Ecto neural progenitor cell (in vitro differentiated cells): ENCODE data around the gene DLG5.

Experiments
- DNase-seq: peaks from one replicate; pipeline ENCODE4 v3.0.0-alpha.2; 2018; ENCODE audit warnings: low spot score

Gene DLG5

DNA sequence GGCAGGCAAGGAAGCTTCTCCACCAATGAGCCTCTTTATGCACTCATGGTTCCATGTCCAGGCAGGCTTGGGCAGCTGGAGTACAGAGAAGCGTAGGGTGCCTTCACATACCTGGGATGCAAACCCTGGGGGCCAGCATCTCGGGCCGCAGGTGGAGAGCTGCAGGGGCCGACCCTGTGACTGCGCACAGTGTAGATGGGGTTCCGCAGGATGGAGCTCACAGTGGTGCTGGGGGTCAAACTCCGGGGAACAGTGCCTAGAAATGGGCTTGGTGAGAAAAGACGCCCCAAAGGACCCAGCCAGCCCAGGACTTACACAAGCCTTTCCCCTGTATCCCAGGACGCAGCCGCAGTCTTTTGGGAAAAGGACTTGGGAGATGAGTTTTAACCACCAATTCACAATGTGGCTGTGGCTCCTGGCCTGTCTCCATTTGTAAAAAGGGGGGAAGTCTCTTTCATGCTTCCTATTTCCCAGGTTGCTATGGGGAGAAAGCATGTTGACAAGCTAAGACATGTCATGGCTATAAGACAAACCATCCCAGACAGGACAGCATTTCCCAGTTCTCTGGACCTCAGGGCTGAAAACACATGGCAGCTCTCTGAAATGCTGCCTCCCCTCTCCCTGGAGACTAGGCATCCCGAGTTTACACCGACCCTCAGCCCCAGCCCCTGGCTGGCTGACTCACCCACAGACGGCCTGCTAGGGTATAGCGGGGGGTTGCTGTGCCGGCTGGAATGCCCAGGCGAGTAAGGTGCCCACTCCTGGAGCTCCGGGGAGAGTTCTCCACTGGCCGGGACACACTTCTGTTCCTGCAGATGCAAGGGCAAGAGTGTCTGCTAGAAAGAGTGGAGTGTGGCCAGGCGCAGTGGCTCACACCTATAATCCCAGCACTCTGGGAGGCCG lies 107.1 kb downstream of the DLG5 start:
- DNase-seq = no peak

GRCh38 chr10:77818378-77818777 lies 108.2 kb downstream of the DLG5 start:
- no peak for DNase-seq

DNA sequence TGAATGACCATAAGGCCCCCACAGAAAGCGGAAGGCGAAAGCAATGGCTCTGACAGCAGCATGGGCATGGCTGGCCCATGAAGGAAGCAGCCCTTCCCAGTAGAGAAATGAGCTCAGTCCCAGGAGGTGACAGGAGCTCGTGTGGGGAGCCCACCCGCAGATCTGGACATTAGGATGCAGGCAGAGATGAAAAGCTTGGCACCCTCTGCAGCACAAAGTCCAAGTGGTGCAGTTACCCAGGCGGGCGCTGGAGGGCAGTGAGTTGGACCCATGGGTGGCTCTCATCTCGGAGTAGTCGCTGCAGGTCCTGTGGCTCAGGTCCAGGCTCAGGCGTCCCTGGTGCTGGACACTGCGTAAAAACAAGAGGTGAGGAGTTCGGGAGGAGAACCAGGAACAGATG lies 109.0 kb downstream of the DLG5 start:
- no peak for DNase-seq

GRCh38 chr10:77816311-77816710 lies 110.2 kb downstream of the DLG5 start:
- DNase-seq = no peak

DNA sequence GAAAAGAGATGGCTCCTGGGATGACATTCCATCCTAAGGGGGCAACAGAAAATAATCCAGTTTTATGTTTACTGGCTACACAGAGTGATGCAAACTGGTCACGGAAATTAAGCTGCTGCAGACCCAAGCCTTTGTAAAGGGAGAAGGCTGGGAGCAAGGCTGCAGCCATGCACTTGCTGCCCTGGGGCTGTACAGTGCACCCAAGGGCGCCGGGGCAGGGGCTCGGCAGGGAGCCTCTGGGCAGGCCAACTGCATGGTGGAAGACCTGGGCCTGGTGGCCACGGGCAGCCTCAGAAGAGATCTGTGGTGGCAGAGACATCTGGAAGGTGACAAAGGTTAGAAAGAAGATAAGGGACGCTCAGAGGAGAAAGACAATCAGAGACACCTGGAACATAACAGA lies 113.8 kb downstream of the DLG5 start:
- DNase-seq = no peak

DNA sequence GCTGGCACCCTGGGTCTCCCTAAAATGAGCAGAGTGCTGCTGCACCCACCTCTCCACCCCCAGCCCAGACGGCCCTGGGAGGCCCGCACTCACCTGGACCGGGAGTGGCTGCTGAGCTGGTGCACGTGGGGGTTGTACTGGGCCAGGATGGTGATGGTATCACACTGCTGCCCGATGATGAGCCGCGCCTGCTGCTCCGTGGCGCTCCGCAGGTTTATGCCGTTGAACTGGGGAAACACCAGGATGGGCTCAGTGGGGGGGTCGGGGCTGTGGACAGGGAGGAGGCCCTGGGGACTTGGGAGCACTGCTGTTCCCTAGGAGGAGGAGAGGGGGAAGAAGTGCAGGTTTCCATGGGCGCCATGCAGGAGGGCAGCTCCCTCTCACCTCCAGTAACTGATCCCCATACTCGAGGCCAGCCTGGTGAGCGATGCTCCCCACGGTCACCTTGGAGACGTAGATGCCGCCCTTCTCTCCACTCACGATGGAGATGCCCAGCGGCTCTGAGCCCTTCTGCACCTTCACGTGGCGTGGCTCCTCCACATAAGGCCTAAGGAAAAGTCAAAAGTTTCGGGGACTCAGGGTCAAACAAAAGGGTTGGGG lies 114.6 kb downstream of the DLG5 start:
- no peak for DNase-seq

- no peak for DNase-seq
Measured at GRCh38 chr10:77810446-77811335, 115.9 kb downstream of the DLG5 start.

GRCh38 chr10:77809336-77809735 lies 117.2 kb downstream of the DLG5 start:
- no peak for DNase-seq

- no peak for DNase-seq
Measured at GRCh38 chr10:77807706-77808105, 118.8 kb downstream of the DLG5 start.

DNA sequence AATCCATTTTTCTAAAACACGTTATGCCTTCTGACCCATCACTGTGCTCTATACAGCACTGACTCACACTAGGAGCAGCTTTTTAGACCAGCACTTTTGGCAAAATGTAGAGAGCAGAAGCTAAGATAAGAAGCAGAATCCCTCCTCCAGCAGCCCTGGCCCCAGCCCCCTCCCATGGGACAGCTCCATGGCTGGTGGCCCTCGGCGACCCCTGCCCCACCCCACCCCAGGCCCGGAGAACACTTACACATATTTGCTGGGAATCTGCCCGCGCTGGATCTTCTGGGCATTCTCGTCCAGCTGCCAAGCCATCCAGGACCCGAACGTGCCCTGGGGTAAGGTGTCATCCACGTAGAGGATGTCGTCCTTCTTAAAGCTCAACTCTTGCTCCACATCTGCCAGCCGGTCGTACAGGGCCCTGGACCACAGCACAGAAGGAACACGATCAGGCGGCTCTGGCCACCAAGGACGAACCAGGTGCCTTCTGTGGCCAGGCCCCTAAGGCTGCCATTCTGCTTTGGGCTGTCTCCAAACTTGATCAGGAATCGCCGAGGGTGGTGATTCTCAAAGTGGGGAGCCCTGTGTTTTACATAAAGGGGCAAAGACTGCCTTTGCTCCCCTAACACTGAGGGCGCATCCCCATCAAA lies 119.9 kb downstream of the DLG5 start:
- no peak for DNase-seq

- DNase-seq = no peak
Measured at GRCh38 chr10:77805676-77806075, 120.9 kb downstream of the DLG5 start.

GRCh38 chr10:77804371-77804770 lies 122.2 kb downstream of the DLG5 start:
- no peak for DNase-seq

DNA sequence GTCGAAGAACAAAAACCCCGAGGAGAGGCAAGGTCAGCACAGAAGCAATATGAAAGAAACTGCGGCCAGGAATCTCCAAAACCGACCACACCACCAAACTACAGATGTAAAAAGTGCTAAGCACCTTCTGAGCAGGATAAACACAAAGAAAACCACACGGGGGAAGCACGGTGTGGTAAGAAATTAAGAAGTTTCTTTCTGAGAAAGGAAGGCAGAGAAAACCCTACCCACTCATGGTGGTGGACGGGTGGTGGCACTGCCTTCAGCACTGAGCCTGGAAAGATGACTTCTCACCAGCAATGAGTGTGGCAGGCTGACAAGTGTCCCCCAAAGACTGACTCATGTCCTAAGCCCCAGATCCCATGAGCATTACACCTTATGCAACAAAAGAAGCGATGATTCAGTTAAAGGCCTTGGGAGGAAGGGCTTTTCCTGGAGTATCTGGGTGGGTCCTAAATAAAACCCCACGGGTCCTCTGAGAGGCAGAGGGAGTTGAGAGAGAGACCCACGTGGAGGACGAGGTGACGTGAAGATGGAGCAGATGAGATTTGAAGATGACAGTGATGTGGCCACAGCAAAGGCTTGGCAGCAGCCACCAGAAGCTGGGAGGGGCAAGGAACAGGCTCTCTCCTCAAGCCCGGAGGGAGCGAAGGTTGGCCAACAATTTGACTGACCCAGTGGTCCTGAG lies 124.9 kb downstream of the DLG5 start:
- DNase-seq = no peak

DNA sequence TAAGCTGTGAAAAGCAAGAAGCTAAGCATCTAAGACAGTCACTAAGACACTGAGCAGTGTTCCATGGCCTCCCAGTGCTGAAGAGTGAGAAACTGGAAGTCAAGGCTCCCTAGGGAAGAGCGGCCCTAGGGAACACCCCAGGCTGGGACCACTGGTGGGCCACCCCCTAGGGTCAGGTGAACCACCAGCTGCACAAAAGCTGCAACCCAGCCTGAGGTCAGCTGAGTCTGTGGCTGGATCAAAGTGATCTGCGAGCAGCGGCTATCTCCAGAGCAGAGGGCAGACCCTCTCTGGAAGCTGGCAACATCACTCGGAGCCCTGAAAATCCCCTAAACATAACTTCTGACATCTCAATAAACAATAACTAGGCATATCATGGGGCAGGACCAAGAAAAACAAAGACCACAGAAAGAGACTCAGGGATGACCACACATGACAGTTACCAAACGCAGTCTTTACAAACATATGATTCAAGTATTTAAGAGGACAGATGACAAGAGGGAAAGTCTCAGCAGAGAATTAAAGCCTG lies 125.8 kb downstream of the DLG5 start:
- DNase-seq = no peak

DNA sequence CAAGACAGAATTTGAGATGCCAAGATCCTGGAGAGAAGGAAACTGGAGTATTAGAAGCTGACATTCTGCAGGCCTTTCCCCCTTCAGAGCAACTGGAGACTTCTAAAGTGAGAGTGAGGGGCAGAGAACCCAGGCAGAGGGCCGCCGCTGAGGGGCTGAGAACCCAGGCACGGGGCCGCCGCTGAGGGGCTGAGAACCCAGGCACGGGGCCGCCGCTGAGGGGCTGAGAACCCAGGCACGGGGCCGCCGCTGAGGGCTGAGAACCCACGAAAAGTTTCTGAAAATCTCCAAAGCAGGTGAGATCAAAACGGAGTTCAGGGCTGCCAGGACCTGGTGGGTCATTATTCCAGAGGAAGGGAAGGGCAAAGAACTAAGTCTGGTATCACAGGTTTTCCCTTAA lies 126.2 kb downstream of the DLG5 start:
- DNase-seq = no peak

DNA sequence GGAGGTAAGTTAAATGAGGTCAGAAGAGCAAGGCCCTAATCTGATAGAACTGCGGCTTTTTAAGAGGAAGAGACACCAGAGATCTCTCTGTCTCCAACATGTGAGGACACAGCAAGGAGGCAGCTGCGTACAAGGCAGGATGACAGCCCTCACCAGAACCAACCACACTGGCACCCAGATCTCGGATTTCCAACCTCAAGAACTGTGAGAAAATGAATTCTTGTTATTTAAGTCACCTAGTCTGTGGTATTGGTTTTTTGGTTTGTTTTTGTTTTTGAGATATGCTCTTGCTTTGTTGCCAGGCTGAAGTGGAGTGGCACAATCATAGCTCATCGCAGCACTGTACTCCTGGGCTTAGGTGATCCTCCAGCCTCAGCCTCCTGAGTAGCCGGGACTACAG lies 127.2 kb downstream of the DLG5 start:
- DNase-seq = no peak

- DNase-seq = no peak
Measured at GRCh38 chr10:77798940-77799339, 127.6 kb downstream of the DLG5 start.

DNA sequence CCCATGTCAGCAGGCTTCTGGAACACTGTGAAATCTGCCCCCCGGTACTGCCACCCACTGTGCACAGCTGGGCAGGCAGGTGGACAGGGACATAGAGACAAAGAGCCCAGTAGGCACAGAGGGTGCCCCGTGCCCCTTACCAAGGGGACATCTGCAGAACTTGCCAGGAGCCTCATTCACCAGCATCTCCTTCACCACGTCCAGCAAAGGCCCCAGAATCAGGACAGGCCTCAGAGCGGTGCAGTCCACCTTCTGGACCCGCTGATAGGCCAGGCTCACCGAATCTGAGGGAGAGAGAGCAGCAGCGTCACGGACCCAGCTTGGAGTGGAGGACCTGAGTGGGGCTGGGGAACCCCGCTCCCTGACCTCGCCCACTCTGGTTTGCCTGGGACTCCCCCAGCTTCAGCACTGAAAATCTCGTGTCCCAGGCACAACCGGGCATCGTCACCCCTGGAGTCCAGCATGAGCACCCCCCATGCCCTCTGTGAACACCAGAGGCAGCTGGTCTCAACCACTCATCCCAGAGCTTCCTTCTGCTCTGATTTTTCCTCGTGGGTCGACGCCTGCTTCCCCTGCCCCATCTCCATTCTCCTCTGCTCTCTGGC lies 130.1 kb downstream of the DLG5 start:
- no peak for DNase-seq

DNA sequence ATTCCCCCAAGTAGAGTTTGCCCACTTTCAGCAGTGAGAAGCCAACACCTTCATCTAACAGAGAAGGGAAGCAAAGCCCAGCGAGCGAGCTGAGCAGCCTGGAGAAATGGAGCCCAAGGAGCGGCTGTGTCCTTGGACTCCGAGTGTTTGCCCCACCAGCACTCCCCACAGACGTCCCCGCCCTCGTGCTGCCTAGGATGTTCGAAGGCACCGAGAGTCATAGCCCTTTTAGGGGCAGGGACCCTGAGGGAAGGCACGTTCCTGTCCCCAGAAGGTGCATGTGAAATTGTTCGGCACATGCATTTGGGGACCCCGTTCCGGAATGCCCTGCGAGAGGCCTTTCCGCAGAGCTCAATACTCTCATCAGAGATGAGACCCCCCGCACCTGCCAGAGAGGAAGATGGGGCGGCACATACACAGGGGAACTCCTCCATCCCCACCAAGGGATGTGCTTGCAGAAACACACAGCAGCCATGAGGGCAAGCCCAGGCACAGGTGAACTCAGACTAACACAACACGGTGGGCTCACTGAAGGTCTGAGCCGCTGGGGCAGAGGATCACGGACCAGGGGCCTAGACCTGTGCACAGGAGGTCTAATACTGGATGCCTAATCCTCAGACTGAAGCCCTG lies 131.0 kb downstream of the DLG5 start:
- DNase-seq = no peak
